Subcutaneous adipose tissue (tissue), 4 donors: ENCODE data around the gene OAT. TPM values are rescaled to one million over a fixed set of nuclear protein-coding genes. Genes with fewer than 3 reads are reported as not detected.

ENCODE experiments used
- CTCF ChIP-seq: fragments of 450-650 bp; IDR thresholded peaks from one replicate; pipeline ENCODE4 v1.5.1; 2016; ENCODE audit warnings: low read depth, mild to moderate bottlenecking, control low read depth, antibody characterized with exemption, moderate library complexity
- total RNA-seq, 4 donors: library from RNA; depleted of rRNA; stranded (reverse); fragments of >200 nt; gene quantifications; one replicate each; pipeline ENCODE4 v1.1.0, GENCODE V29; 2016

Gene OAT
- total RNA-seq, 4 donors from 2014 or later = 46.5 to 96.4 (median 93.1) TPM

- TF ChIP-seq CTCF = no peak
These were observed 37.6 kb downstream of the OAT start for GRCh38 chr10:124381011-124381611.

- no peak for TF ChIP-seq CTCF
These were observed 38.3 kb downstream of the OAT start for GRCh38 chr10:124380256-124380995.

GRCh38 chr10:124379609-124380193 lies 39.0 kb downstream of the OAT start:
- no peak for TF ChIP-seq CTCF

GRCh38 chr10:124378881-124379471 lies 39.7 kb downstream of the OAT start:
- TF ChIP-seq CTCF = no peak

GRCh38 chr10:124378271-124378670 lies 40.5 kb downstream of the OAT start:
- TF ChIP-seq CTCF = no peak

- TF ChIP-seq CTCF = no peak
These were observed 41.6 kb downstream of the OAT start for GRCh38 chr10:124377101-124377500.

- no peak for TF ChIP-seq CTCF
These were observed 42.3 kb downstream of the OAT start for GRCh38 chr10:124376411-124376810.
